ENCODE data around the gene SAMD4B. TPM values are rescaled to one million over a fixed set of nuclear protein-coding genes. Genes with fewer than 3 reads are reported as not detected.

The SAMD4B gene
- total RNA-seq, 1 experiment from 2014 or later = 80.4 TPM

GRCh38 chr19:39402346-39403300, 60.4 kb downstream of the SAMD4B start:
- H4K20me1 ChIP-seq (ENCODE audit: low read length) = peaks cover 8% of the 10 kb centered on the region
- H3K9me2 ChIP-seq (replicated peaks; ENCODE audit: low read length) = no peaks in the 10 kb centered on the region
- peaks cover 9% of the 10 kb centered on the region for H3K79me2 ChIP-seq (ENCODE audit: low read length)
- BruUV-seq (replicated peaks) = no TSS peak
- intact Hi-C loops (cut with micrococcal nuclease) = no loop called here
- CTCF ChIA-PET = interaction anchor here (1.0 kb wide), 1 partner anchor 9 kb away, joined by 3 read pairs; no protein-coding TSS in a partner anchor
- peak overlapping the region; percentile 92 for H3K9ac ChIP-seq (ENCODE audit: low read length)
- peak overlapping the region; percentile 66 for H3K4me3 ChIP-seq (ENCODE audit: low read length)
- peak overlapping the region; percentile 54; the same call in 1 of the 2 replicates for H2AFZ ChIP-seq (ENCODE audit: low read length)
- POLR2A ChIA-PET (ENCODE audit: unreplicated experiment) = interaction anchor here (0.6 to 1.0 kb wide), 4 partner anchors 11 to 1471 kb away, joined by 3 to 6 read pairs (median 4); partner anchors contain the start of genes MED29, PAF1 and RPS16
- no peaks in the 10 kb centered on the region for H3K27me3 ChIP-seq (ENCODE audit: low read length)
- H3K36me3 ChIP-seq (ENCODE audit: low read depth, low read length) = 0 out of 2 replicates have a peak, but pooled peaks cover under 1% of the 10 kb centered on the region
- peaks cover 48% of the 10 kb centered on the region for H3K4me1 ChIP-seq (ENCODE audit: insufficient read depth, low read length)
- H3K9me3 ChIP-seq (ENCODE audit: low read length) = no peaks in the 10 kb centered on the region
- peak; percentile 71 for DNase-seq
- no peak for TF ChIP-seq EZH2 (IDR thresholded peaks at IDR 0.05; ENCODE audit: low read length, unreplicated experiment)
- TF ChIP-seq EZH2phosphoT487 (IDR thresholded peaks at IDR 0.05; ENCODE audit: borderline replicate concordance, low read length) = peak; percentile 87
- TF ChIP-seq, protein P1, sequence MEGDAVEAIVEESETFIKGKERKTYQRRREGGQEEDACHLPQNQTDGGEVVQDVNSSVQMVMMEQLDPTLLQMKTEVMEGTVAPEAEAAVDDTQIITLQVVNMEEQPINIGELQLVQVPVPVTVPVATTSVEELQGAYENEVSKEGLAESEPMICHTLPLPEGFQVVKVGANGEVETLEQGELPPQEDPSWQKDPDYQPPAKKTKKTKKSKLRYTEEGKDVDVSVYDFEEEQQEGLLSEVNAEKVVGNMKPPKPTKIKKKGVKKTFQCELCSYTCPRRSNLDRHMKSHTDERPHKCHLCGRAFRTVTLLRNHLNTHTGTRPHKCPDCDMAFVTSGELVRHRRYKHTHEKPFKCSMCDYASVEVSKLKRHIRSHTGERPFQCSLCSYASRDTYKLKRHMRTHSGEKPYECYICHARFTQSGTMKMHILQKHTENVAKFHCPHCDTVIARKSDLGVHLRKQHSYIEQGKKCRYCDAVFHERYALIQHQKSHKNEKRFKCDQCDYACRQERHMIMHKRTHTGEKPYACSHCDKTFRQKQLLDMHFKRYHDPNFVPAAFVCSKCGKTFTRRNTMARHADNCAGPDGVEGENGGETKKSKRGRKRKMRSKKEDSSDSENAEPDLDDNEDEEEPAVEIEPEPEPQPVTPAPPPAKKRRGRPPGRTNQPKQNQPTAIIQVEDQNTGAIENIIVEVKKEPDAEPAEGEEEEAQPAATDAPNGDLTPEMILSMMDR (conservative IDR thresholded peaks at IDR 0.05; ENCODE audit: low read depth, low read length) = no peak
- peak; percentile 30 for ATAC-seq
- H3F3A ChIP-seq (ENCODE audit: low read length, unreplicated experiment) = no peaks in the 10 kb centered on the region
- H3K27ac ChIP-seq (ENCODE audit: low read length) = peak overlapping the region; percentile 97
- peak overlapping the region; percentile 95 for H3K4me2 ChIP-seq (ENCODE audit: low read length)

GRCh38 chr19:39403331-39404312, 61.4 kb downstream of the SAMD4B start:
- Histone ChIP-seq H3K4me2 (ENCODE audit: low read length) (peak overlapping the region; percentile 95), H3K27ac (ENCODE audit: low read length) (peak overlapping the region; percentile 97), H4K20me1 (ENCODE audit: low read length) (peaks cover 18% of the 10 kb centered on the region), H3K9me2 (replicated peaks; ENCODE audit: low read length) (no peaks in the 10 kb centered on the region), H3K4me1 (ENCODE audit: insufficient read depth, low read length) (peaks cover 42% of the 10 kb centered on the region), H3F3A (ENCODE audit: low read length, unreplicated experiment) (no peaks in the 10 kb centered on the region), H3K9ac (ENCODE audit: low read length) (peak overlapping the region; percentile 92), H3K79me2 (ENCODE audit: low read length) (peaks cover 19% of the 10 kb centered on the region), H3K4me3 (ENCODE audit: low read length) (peak overlapping the region; percentile 66), H3K36me3 (ENCODE audit: low read depth, low read length) (peaks cover 9% of the 10 kb centered on the region), H2AFZ (ENCODE audit: low read length) (no peak overlapping the region), H3K9me3 (ENCODE audit: low read length) (no peaks in the 10 kb centered on the region), H3K27me3 (ENCODE audit: low read length) (no peaks in the 10 kb centered on the region)
- ATAC-seq (peak; percentile 43), DNase-seq (peak; percentile 88)
- intact Hi-C loops (cut with micrococcal nuclease) = no loop called here
- TF ChIP-seq, protein P1 (conservative IDR thresholded peaks at IDR 0.05; ENCODE audit: low read depth, low read length) = no peak
- TF ChIP-seq EZH2phosphoT487 (IDR thresholded peaks at IDR 0.05; ENCODE audit: borderline replicate concordance, low read length) = peak; percentile 79
- ChIA-PET POLR2A (ENCODE audit: unreplicated experiment) (interaction anchor here (0.5 to 1.0 kb wide), 6 partner anchors 12 to 1472 kb away, joined by 3 to 6 read pairs (median 4); partner anchors contain the start of genes MED29, PAF1 and RPS16), CTCF (no interaction called here)
- BruUV-seq (replicated peaks) = TSS peak; percentile 29

All from PC-3 (cell line).